ENCODE data around the gene MYH15. TPM values are rescaled to one million over a fixed set of nuclear protein-coding genes. Genes with fewer than 3 reads are reported as not detected.
A peak's percentile ranks its signal among the peaks of the same experiment; 100 is the strongest.

The MYH15 gene
- total RNA-seq, 2 donors from 2014 or later = 0.07 to 0.15 TPM

- Histone ChIP-seq H3K27ac (ENCODE audit: low read depth, low read length) (no peak overlapping the region), H3K4me3 (ENCODE audit: low read length) (no peak overlapping the region), H3K4me1 (ENCODE audit: control insufficient read depth, insufficient read depth, low read length) (no peaks in the 10 kb centered on the region), H3K36me3 (ENCODE audit: control insufficient read depth, insufficient read depth, low read length) (no peaks in the 10 kb centered on the region), H3K27me3 (ENCODE audit: control insufficient read depth, insufficient read depth, low read length, poor library complexity, severe bottlenecking) (no peaks in the 10 kb centered on the region), H3K9me3 (ENCODE audit: control insufficient read depth, low read length) (no peaks in the 10 kb centered on the region), H3K9ac (ENCODE audit: extremely low read depth, low read length, poor library complexity, severe bottlenecking) (no peak overlapping the region)
- Mint-ChIP-seq H3K9me3 (no peaks in the 10 kb centered on the region), H3K27ac (no peak overlapping the region), H3K36me3 (ENCODE audit: low read depth) (no peaks in the 10 kb centered on the region), H3K4me3 (no peak overlapping the region), H3K4me1 (peaks cover 5% of the 10 kb centered on the region), H3K27me3 (ENCODE audit: insufficient read depth) (no peaks in the 10 kb centered on the region)
- TF ChIP-seq CTCF (conservative IDR thresholded peaks at IDR 0.05) = no peak
- DNase-seq = no peak
- WGBS, 2 experiments (ENCODE audit: insufficient coverage in 1 of 2, insufficient read length in 1 of 2) = 84 to 100% methylated on average over 3 of the region's 3 CpGs
Observed at GRCh38 chr3:108491456-108491855, 18.9 kb downstream of the MYH15 start.

GRCh38 chr3:108489776-108490175 is 20.6 kb downstream of the MYH15 start:
- Histone ChIP-seq H3K36me3 (ENCODE audit: control insufficient read depth, insufficient read depth, low read length) (no peaks in the 10 kb centered on the region), H3K9ac (ENCODE audit: extremely low read depth, low read length, poor library complexity, severe bottlenecking) (no peak overlapping the region), H3K9me3 (ENCODE audit: control insufficient read depth, low read length) (no peaks in the 10 kb centered on the region), H3K4me1 (ENCODE audit: control insufficient read depth, insufficient read depth, low read length) (no peaks in the 10 kb centered on the region), H3K4me3 (ENCODE audit: low read length) (no peak overlapping the region), H3K27me3 (ENCODE audit: control insufficient read depth, insufficient read depth, low read length, poor library complexity, severe bottlenecking) (no peaks in the 10 kb centered on the region), H3K27ac (ENCODE audit: low read depth, low read length) (no peak overlapping the region)
- Mint-ChIP-seq H3K9me3 (no peaks in the 10 kb centered on the region), H3K4me1 (peaks cover 16% of the 10 kb centered on the region), H3K27ac (no peak overlapping the region), H3K36me3 (ENCODE audit: low read depth) (no peaks in the 10 kb centered on the region), H3K27me3 (ENCODE audit: insufficient read depth) (no peaks in the 10 kb centered on the region), H3K4me3 (no peak overlapping the region)
- TF ChIP-seq CTCF (conservative IDR thresholded peaks at IDR 0.05) = peak; percentile 88
- 19 to 40% methylated on average over 2 of the region's 2 CpGs for WGBS, 2 experiments (ENCODE audit: insufficient coverage in 1 of 2, insufficient read length in 1 of 2)
- DNase-seq = peak; percentile 69

- no peak overlapping the region for H3K27ac ChIP-seq (ENCODE audit: low read depth, low read length)
- H3K9me3 ChIP-seq (ENCODE audit: control insufficient read depth, low read length) = no peaks in the 10 kb centered on the region
- Mint-ChIP-seq H3K4me1 (peaks cover 16% of the 10 kb centered on the region), H3K27me3 (ENCODE audit: insufficient read depth) (no peaks in the 10 kb centered on the region), H3K4me3 (no peak overlapping the region), H3K36me3 (ENCODE audit: low read depth) (no peaks in the 10 kb centered on the region), H3K9me3 (no peaks in the 10 kb centered on the region), H3K27ac (no peak overlapping the region)
- no peaks in the 10 kb centered on the region for H3K27me3 ChIP-seq (ENCODE audit: control insufficient read depth, insufficient read depth, low read length, poor library complexity, severe bottlenecking)
- no peaks in the 10 kb centered on the region for H3K4me1 ChIP-seq (ENCODE audit: control insufficient read depth, insufficient read depth, low read length)
- no peak overlapping the region for H3K9ac ChIP-seq (ENCODE audit: extremely low read depth, low read length, poor library complexity, severe bottlenecking)
- TF ChIP-seq CTCF (conservative IDR thresholded peaks at IDR 0.05) = no peak
- no peak overlapping the region for H3K4me3 ChIP-seq (ENCODE audit: low read length)
- no peaks in the 10 kb centered on the region for H3K36me3 ChIP-seq (ENCODE audit: control insufficient read depth, insufficient read depth, low read length)
- 100% methylated on average over 1 of the region's 1 CpG; no CpG with 5 or more reads in 1 of the 2 experiments for WGBS, 2 experiments (ENCODE audit: insufficient coverage in 1 of 2, insufficient read length in 1 of 2)
- DNase-seq = no peak
Observed at GRCh38 chr3:108488631-108489030, 21.8 kb downstream of the MYH15 start.
